ENCODE results near the gene TP53TG5.

The TP53TG5 gene

GRCh38 chr20:45336530-45337366, 41.4 kb downstream of the TP53TG5 start:
- H3K27ac ChIP-seq: peak overlapping the region; percentile 97
- DNase-seq (ENCODE audit: low read depth, low spot score): peak; percentile 95

GRCh38 chr20:45330476-45330875, 47.6 kb downstream of the TP53TG5 start:
- peak overlapping the region; percentile 9 for H3K27ac ChIP-seq
- no peak for DNase-seq (ENCODE audit: low read depth, low spot score)

DNA sequence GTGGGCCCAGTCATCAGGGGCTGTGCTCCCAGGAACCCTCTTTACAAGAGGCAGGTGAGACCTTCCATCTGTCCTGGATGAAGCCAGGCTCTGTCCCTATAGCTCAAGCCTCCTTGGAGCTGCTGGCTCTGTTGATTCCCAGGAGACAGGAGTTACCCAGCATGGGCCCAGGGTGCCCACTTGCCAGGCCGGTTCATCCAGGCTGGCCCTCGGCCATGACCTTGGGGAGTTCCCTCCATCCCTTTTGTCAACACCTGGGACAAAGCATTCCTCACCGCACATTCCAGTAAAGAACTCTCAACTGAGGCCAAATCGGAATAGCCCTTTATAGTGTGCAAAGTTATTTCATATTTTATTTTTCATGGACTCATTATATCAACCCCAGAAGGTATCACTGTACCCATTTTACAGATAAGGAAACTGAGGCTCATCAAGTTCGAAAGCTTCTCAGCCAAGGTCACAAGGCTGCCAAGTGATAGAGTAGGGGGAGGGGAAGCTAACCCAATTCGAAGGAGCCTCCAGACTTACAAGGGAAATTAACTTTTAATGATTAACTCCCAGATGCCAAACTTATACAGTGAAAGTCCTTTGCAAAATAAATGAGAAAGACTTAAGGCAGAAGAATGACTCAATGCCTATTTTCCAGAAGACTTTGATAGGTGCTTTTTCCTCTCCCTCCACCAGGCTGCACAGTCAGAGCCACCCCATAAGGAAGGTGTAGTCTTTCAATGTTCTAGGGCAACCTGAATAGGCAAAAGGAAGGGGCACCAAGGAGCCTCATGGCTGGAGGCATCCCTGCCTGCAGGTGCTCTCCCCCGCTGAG, 48.4 kb downstream of the TP53TG5 start:
- H3K27ac ChIP-seq: peak overlapping the region; percentile 3

DNA sequence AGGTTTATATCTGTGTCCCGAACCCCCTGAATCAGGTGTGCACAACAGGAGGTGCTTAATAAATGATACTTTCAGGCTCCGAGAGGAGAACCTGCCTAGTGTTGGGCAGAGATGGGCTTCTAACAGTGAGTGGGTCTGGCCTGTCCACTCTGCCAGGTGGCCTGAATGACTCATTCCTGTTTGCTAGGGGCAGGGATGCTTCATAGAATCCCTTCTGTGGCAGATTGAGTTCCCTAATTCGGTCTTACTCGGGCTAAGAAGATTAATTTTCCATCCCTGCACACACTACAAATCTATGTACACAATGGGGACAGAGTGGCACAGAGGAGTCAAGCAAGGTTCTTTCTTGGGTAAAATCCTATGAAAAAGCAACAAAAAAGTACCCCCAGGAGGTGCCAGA, 49.7 kb downstream of the TP53TG5 start:
- no peak for DNase-seq (ENCODE audit: low read depth, low spot score)
- H3K27ac ChIP-seq: no peak overlapping the region

More for the DNA sequence above, 48.4 kb downstream of the TP53TG5 start:
- DNase-seq (ENCODE audit: low read depth, low spot score): no peak

DNA sequence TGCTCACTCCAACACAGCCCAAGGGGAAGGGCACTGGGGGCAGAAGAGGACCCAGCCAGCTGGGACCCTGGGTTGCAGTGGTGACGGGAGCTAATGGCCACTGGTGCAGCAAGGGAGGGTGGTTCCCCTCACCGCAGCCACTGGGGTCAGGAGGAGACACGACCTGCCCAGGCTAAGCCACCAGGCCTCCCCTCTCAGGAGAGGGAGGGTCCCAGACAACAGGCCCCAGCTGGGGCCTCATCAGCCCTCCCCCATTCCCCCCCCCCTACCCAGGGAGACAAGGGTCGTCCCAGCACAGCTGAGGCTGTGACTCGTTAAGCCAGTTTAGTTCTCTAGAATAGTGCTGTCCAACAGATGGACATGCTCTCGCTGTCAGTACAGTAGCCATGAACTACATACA, 52.8 kb downstream of the TP53TG5 start:
- H3K27ac ChIP-seq: peak overlapping the region; percentile 47
- DNase-seq (ENCODE audit: low read depth, low spot score): no peak

- DNase-seq (ENCODE audit: low read depth, low spot score): no peak
- peak overlapping the region; percentile 47 for H3K27ac ChIP-seq
Observed at GRCh38 chr20:45323731-45324130, 54.4 kb downstream of the TP53TG5 start.

DNA sequence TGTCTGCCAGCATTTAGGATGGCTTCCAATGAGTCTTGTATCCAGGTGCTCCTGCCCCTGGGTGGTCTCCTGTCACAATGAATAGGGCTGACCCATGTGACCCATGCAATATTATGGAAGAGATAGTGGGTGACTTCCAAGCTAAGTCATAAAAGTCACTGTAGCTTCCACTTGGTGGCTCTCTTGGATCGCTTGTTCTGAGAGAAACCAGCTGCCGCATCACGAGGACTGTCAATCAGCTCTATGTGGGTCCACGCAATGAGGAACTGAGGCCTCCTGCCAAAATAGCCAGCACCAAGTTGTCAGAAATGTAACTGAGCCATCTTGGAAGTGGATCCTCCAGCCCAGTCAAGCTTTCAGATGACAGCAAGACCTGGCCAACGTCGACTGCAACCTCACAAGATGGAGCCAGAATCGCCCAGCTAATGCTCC, 55.2 kb downstream of the TP53TG5 start:
- peak overlapping the region; percentile 47 for H3K27ac ChIP-seq
- DNase-seq (ENCODE audit: low read depth, low spot score): no peak
